HG03139 (cell line): Measurements from ENCODE around the gene ANXA7.
A peak's percentile ranks its signal among the peaks of the same experiment; 100 is the strongest.
"Not testable (repeated sequence)": the region's sequence is repeated elsewhere in the genome, so short reads cannot be mapped to it uniquely, and the experiment has no call there.

ENCODE experiments used
- ATAC-seq: cut with Tn5 transposase; IDR thresholded peaks from one replicate; pipeline ENCODE4 v1.9.1; 2021; ENCODE audit not compliant: unreplicated experiment

ANXA7 gene

DNA sequence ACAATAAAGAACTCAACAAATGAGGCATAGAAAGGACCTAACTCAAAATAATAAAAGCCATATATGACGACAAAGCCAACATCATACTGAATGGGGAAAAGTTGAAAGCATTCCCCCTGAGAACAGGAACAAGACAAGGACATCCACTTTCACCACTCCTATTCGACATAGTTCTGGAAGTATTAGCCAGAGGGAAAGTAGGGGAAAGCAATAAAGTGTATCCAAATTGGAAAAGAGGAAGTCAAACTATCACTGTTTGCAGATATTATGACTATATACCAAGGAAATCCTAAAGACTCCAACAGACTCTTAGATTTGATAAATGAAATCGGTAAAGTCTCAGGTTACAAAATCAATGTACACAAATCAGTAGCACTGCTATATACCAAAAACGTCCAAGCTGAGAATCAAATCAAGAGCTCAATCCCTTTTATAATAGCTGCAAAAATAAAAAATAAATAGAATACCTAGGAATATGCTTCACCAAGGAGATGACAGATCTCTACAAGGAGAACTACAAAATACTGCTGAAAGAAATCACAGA lies 4.8 kb downstream of the ANXA7 start:
- no peak for ATAC-seq

DNA sequence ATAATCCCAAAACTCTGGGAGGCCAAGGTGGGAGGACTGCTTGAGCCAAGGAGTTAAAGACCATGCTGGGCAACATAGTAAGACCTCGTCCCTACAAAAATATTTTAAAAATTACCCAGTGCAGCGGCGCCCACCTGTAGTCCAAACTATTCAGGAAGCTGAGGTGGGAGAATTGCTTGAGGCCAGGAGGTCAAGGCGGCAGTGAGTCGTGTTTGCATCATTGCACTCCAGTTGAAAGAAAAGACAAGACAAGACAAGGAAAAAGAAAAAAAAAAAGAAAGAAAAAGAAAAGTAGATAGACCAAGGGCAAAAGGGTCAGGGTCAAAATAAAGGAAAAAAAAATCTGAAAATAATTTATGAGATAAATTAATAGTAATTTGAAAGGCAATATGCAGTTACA lies 5.8 kb downstream of the ANXA7 start:
- no peak for ATAC-seq

DNA sequence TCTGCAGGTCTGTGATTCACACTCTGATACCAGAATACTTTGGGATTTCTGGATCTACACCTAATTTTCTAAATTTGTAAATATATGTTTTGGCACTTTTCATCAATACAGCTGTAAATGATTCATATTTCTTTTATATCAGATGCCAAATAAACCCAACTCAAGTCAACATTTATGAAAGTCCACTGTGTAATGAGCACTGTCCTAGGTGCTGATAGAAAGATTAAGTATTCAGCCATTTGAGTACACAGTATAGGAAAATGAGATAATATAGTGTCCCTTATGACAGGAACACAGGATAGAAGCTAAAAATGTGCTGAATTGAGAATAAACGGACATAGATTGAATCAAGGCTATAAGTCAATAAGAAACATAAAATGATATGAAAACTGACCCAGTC lies 6.4 kb downstream of the ANXA7 start:
- no peak for ATAC-seq

DNA sequence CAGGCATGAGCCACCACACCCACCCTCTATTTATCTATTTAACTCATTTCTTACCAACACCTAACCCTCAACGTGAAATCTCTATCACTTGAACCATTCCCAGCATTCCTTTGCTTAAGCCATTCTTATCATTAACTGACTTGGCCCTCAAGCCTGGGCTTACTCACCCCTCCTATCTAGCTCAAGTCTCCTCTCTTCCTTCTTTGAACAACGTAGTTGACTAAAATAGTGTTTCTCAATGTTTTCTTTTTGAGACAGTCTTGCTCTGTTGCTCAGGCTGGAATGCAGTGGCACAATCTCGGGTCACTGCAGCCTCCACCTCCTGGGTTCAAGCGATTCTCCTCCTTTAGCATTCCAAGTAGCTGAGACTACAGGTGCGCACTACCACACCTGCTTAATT lies 7.0 kb downstream of the ANXA7 start:
- ATAC-seq: no peak

DNA sequence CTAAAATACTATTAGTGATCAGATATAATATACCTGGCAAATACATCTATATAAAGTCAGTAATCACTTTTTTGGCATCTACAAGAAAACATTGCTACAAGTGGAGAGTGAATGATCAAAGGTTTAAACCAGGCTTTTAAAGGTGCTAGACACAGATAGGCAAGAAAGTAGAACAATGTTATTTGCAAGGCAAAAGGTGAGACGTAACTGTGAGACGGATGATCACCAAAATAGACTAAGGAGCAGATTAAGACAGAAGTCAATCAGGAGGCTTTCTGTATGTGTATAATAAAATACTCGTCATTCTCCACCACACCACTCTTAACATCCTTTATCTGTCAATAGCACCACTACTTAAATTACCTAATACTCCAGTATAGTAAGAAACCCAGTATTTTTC lies 8.3 kb downstream of the ANXA7 start:
- ATAC-seq: no peak

DNA sequence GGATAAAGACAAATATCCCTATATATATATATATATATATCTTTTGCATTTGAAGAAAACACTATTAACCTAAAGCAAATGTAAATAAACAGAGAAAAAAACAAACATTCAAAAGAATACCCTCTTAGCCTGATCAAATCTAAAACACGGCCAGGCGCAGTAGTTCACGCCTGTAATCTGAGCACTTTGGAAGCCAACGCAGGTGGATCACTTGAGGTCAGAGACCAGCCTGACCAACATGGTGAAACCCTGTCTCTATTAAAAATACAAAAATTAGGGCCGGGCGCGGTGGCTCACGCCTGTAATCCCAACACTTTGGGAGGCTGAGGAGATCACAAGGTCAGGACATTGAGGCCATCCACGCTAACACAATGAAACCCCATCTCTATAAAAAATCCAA lies 9.2 kb downstream of the ANXA7 start:
- ATAC-seq: no peak

DNA sequence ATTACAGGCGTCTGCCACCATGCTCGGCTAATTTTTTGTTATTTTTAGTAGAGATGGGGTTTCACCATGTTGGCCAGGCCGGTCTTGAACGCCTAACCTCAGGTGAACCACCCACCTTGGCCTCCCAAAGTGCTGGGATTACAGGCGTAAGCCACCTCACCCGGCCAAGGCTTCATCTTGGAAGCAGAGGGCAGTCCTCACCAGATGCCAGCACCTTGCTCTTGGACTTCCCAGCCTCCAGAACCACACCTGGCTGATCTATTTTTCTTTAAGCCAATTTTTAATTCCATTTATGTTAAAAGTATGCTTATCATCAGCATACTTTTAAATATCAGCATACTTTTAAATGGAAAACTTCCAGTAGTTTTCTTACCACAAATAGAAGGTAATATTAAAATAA lies 12.2 kb downstream of the ANXA7 start:
- no peak for ATAC-seq

DNA sequence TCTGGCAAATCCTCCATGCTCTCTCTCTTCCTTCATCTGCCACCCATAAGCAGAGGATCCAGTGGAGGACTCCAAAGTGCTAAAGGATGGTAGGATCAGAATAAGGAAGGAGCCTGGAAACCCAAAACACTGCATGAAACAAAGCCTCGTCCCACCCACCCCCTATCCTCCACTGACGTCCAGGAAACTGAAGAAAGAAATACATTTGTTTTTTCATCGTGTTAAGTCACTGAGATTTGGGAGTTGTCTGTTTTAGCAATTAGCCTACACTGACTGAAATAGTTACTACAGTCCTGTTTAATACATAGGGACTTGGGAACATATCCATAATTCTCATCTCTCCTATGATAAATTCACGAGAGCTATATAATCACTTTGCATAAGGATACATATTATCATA lies 14.8 kb downstream of the ANXA7 start:
- no peak for ATAC-seq

DNA sequence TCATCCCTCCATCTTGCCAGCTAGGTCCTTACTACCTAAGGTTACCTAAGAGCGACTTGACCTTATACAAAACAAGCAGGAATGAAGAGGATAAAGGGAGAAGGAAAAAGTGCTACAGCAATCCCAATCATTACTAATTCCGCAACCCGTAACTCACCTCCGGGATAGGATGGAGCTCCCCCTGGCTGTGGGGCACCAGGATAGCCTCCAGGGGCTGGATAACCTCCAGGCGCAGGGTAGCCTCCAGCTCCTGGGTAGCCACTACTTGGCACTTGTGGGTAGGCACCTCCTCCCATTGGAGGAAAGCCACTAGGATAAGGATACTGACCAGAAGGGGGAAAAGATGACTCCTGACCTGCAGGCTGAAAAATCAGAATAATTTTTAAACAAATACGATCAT lies 15.8 kb downstream of the ANXA7 start:
- no peak for ATAC-seq

DNA sequence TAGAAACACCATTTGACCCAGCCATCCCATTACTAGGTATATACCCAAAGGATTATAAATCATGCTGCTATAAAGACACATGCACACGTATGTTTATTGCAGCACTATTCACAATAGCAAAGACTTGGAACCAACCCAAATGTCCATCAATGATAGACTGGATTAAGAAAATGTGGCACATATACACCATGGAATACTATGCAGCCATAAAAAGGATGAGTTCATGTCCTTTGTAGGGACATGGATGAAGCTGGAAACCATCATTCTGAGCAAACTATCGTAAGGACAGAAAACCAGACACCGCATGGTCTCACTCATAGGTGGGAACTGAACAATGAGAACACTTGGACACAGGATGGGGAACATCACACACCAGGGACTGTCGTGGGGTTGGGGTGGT lies 19.5 kb downstream of the ANXA7 start:
- not testable (repeated sequence) for ATAC-seq

DNA sequence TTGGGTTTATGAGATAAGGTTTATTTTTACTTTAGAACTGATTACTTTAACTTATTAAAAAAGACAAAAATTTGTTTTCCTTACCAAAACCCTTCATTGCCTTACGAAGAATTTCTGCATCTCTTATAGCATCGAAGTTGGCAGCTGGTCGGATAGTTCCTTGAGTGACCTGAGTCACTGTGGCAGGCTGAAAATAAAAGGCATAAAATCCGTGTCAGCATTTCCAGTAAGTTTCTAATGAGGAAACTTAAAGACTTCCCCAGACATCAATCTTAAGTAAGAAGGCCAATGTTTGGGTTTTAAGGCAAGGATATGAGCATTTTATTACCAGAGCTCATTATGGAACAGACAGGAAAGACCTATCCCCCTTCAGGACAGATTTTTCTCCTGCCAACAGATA lies 25.6 kb downstream of the ANXA7 start:
- ATAC-seq: no peak

DNA sequence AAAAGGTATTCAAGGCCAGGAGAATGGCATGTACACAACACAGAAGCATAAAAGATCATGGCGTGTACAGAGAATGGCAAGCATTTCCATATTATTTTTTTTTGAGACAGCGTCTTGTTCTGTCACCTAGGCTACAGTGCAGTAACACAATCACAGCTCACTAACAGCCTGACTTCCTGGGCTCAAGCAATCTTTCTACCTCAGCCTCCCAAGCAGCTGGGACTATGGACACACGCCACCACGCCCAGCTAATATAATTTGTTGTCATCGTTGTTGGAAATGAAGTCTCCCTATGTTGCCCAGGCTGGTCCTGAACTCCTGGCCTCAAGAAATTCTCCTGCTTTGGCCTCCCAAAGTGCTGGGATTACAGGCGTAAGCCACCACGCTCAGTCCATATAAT lies 27.3 kb downstream of the ANXA7 start:
- ATAC-seq: no peak

DNA sequence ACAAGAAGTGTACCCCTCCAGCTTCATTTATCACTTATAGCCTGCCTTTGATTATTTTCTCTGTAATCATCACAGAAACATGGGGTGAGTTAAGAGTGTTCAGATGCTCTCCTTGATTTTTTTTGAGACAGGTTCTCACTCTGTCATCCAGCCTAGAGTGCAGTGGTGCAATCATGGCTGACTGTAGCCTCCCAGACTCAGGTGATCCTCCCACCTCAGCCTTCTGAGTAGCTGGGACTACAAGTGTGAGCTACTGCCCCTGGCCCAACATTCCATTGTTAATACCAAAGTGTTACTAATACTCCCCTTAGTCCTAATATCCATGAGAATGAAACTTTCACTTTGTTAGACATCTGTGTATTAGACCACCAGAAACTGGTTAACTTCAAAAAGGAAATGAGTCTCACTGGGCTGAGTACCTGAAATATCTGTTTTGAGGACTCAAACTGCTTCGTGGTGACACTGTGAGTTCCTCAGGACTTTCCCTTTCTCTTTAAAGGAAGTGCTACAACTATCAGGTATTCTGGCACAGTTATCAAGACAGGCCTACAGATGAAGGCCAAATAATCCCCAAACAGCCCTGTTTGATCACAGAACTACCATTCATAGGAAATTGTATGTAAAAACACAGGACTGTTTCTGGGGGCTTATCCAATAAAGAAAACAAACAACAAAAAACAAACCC lies 34.7 kb downstream of the ANXA7 start:
- no peak for ATAC-seq

DNA sequence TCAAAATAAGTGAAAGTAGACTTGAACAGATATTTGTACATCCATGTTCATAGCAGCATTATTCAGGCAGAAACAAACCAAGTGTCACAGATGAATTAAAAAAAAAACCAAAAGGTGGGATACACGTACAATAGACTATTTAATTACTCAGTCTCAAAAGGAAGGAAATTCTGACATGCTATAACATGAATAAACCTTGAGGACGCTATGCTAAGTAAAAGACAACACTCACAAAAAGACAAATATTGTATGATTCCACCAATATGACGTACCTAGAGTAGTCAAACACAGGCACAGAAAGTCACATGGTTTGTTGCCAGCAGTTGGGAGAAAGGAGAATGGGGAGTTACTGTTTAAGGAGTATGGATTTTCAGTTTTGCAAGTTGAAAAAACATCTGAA lies 37.2 kb downstream of the ANXA7 start:
- ATAC-seq: no peak

DNA sequence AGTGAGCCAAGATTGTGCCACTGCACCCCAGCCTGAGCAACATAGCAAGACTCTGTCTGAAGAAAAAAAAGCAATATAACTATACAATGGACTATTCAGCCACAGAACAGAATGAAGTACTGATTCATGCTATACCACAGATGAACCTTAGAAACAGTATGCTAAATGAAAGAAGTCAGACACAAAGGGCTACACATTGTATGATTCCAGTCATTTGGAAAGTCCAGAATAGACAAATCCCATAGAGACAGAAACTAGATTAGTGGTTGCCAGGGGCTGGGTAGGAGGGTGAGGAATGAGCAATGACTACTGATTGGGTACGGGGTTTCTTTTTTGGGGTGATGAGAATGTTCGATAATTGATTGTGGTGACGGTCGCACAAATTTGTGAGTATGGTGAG lies 45.6 kb downstream of the ANXA7 start:
- ATAC-seq: no peak

DNA sequence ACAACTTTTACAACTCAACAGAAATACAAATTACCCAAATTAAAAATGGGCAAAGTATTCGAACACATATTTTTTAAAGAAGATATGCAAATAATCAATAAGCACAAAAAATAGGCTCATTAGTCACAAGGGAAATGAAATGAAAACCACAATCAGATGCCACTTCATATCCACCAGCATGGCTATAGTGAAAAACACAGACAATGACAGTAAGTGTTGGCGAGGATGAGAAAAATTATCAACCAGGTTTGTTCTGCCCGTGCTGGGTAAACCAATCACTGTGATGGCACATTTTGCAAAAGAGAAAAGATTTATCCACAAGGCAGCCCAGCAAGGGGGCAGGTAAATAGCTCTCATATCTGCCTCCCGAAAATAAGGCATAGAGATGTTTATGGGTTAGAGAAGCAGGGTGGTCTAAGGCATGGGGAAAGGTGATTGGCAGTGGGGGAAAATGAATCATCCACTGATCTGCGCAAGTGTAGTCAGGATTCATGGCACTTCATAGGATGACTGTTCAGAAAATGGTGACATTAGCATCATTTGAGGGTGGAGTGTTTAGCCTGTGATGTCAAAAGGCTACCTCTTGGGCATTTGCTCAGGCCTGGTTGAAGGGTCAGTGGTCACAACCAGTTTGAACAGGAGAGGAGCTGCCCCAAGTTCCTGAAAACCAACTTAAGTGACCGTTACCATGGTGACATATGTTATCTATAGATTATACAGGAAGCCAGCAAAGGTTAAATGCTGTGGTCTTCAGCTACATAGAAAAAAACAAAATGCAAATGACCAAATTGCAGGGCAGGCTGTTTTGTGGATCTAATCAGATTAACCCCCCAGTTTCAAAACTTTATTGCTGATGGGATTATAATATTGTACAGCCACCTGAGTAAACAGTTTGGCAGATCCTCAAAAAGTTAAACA lies 47.2 kb downstream of the ANXA7 start:
- no peak for ATAC-seq

DNA sequence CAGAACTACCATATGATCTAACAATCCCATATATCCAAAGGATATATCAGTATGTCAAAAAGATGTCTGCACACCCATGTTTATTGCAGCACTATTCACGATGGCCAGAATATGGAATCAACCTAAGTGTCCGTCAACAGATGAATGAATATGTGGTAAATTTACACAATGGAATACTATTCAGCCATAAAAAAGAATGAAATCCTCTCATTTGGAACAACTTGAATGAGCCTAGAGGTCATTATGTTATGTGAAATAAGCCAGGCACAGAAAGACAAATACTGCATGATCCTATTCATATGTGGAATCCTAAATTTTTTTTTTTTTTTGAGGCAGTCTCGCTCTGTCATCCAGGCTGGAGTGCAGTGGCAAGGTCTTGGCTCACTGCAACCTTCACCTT lies 48.9 kb downstream of the ANXA7 start:
- ATAC-seq: no peak

DNA sequence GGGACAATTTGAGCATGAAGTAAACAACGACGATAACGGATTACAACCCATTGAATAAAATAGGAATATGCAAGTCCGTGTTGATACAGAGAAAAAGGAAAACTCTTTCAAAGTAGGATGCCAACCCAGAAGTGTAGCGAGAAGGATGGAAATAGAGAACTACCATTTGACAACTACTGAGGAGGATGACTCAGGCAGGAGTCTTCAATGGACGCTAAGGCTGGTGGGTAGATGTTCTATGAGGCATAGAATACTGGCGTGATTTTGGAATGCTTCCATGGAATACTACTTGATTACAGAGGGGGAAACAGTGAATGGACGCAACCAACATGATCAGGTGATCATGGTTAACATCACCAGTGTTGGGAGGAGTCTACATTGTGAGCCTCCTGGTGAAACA lies 54.4 kb downstream of the ANXA7 start:
- ATAC-seq: no peak

DNA sequence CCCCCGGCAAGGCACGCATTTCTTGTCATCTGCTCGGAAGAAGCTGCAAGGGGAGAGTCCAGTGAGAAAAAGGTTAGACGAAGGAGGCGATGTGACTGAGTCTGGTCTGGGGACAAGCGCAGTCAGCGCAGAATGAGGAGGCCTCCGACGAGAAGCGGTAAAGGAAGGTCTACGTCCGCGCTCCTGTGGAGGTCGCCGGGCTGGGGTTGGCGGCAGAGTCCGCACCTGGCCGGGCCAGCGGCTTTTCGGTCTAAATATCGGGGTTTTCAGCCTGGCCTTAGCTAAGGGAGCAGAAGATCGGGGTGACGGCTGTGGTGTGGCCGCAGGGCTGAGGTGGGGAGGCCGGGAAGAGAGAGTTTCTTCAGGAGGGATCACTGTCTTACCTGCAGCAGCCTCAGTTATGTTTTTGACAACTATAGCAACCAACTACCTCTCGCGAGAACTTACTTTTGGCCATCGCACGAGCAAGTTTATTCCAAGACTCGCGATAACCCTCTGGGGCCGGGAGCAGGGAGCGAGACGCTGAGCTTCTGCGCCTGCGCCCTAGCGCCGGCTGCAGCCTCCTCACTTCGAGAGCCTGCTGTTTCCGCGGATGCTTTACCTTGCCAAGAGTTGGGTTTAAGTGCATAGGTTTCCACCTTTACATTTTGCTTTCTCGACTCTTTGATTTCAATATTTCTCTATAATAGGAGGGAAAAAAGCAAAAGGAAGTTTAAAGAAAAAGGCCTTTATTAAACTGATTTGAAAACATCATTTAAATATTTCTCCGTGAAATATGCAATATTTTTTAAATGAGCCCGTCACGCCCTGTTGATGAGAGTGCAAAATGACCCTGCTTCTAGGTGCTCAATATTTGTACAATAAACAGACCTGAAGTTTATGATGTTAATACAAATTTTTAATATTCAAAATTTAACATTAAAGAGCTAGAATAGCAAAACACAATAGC lies 55.3 kb downstream of the ANXA7 start, which contains the start of gene CFAP70:
Gene CFAP70 (minus strand): TSS at position 534 of the 949 bp plus-strand sequence. CDS start 4,068 bp downstream, outside the sequence.
- peak; percentile 87 for ATAC-seq

DNA sequence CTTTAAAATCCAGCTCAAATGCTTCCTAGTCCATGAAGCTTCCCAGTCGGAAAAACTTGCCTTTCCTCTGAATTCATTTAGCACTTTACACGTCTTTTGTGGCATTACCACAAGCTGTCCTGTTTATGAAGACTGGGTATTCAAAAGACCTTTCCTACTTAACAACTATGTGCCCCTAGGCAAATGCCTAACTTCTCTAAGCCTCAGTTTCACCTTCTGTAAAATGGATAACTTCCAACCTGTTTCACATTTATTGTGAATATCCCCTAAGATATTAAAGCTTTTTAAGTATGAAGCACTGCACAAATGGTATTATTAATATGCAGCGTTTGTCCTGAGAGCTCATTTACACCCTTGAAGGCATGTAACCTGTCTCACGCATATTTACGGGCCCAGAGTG lies 56.0 kb downstream of the ANXA7 start:
- ATAC-seq: no peak

DNA sequence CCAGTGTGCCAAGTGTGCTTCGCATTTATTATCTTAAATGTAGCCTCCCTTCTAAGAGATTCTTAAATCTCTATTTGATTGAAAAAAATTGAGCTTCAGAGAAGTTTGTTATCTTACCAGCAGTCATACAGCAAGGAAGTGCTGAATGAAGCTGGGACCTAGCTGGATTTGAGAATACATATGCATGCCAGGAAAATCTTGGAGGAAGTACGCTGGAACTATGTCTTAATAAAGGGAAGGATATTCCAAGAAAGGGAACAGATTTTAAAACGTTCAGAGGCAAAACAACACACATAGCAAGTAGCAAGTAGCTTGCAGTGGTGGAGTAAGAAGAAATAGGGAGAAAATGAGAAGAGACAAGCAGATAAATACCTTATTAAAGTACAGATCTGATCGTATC lies 56.7 kb downstream of the ANXA7 start:
- ATAC-seq: no peak
